GM23248 (cell line): ENCODE data around the gene SNX32. TPM values are rescaled to one million over a fixed set of nuclear protein-coding genes. Genes with fewer than 3 reads are reported as not detected.

ENCODE experiments used
- DNase-seq: peaks from one replicate; pipeline ENCODE4 v3.0.0-alpha.2; 2015
- H2AFZ ChIP-seq: fragments of 200-600 bp; sonication (generic); 2 replicates; pipeline ENCODE4 v1.6.1; 2016; ENCODE audit warnings: antibody characterized with exemption
- H3F3A ChIP-seq: fragments of 200-600 bp; sonication (generic); 2 replicates; pipeline ENCODE4 v1.6.1; 2016; ENCODE audit warnings: mild to moderate bottlenecking, antibody characterized with exemption, mixed run types; ENCODE audit not compliant: insufficient read depth
- H3K27ac ChIP-seq: fragments of 200-600 bp; sonication (generic); 2 replicates; pipeline ENCODE4 v1.5.1; 2016; ENCODE audit warnings: mild to moderate bottlenecking
- H3K27me3 ChIP-seq: fragments of 200-600 bp; sonication (generic); replicated peaks from 2 replicates; pipeline ENCODE4 v1.6.1; 2016; ENCODE audit warnings: mild to moderate bottlenecking; ENCODE audit not compliant: insufficient read depth
- H3K36me3 ChIP-seq: fragments of 200-600 bp; sonication (generic); 2 replicates; pipeline ENCODE4 v1.6.1; 2016; ENCODE audit warnings: low read depth, mild to moderate bottlenecking
- H3K4me1 ChIP-seq: fragments of 200-600 bp; sonication (generic); 2 replicates; pipeline ENCODE4 v1.6.1; 2016; ENCODE audit warnings: mild to moderate bottlenecking; ENCODE audit not compliant: insufficient read depth
- H3K4me2 ChIP-seq: fragments of 200-600 bp; sonication (generic); one replicate; pipeline ENCODE4 v1.6.1; 2016; ENCODE audit warnings: mild to moderate bottlenecking; ENCODE audit not compliant: unreplicated experiment
- H3K4me3 ChIP-seq: fragments of 200-600 bp; sonication (generic); 2 replicates; pipeline ENCODE4 v1.5.1; 2016; ENCODE audit warnings: mild to moderate bottlenecking
- H3K79me2 ChIP-seq: fragments of 200-600 bp; sonication (generic); 2 replicates; pipeline ENCODE4 v1.6.1; 2016; ENCODE audit warnings: mild to moderate bottlenecking; ENCODE audit not compliant: insufficient read depth
- H3K9ac ChIP-seq: fragments of 200-600 bp; sonication (generic); 2 replicates; pipeline ENCODE4 v1.6.1; 2016; ENCODE audit warnings: mild to moderate bottlenecking
- H3K9me2 ChIP-seq: fragments of 200-600 bp; sonication (generic); 2 replicates; pipeline ENCODE4 v1.6.1; 2016; ENCODE audit warnings: mixed run types, mild to moderate bottlenecking, moderate library complexity; ENCODE audit not compliant: insufficient read depth
- H3K9me3 ChIP-seq: fragments of 200-600 bp; sonication (generic); one replicate; pipeline ENCODE4 v1.6.1; 2017; ENCODE audit warnings: low read depth
- H4K20me1 ChIP-seq: fragments of 200-600 bp; sonication (generic); 2 replicates; pipeline ENCODE4 v1.6.0; 2016; ENCODE audit not compliant: insufficient read depth
- EZH2 ChIP-seq: fragments of 200-600 bp; sonication (generic); IDR thresholded peaks from 2 replicates; pipeline ENCODE4 v1.6.1; 2018; ENCODE audit warnings: antibody characterized with exemption, mild to moderate bottlenecking; ENCODE audit not compliant: insufficient read depth, poor library complexity, severe bottlenecking
- EZH2phosphoT487 ChIP-seq: fragments of 200-600 bp; sonication (generic); IDR thresholded peaks from 2 replicates; pipeline ENCODE4 v1.6.1; 2018; ENCODE audit warnings: antibody characterized with exemption, moderate library complexity, mild to moderate bottlenecking, low read depth; ENCODE audit not compliant: insufficient read depth
- WGBS, 2 experiments: methylation state at CpG; one replicate each; pipeline ENCODE4 v1.1.6; 2015 to 2017; ENCODE audit warnings: low lambda C conversion rate in 2 of 2, low coverage in 1 of 2; ENCODE audit errors: missing lambda C conversion rate in 2 of 2; 5-methylcytosine and 5-hydroxymethylcytosine counted together
- in situ Hi-C: fragments of 300-500 bp; cut with MboI; formaldehyde crosslinking; loops from 2 replicates; pipeline ENCODE4 v1.15.0; 2020
- polyA plus RNA-seq: library from polyadenylated mRNA; unstranded; fragments of >200 nt; fragmentation: Nextera tagmentation; extraction: Ambion mirVana; gene quantifications from 2 replicates; pipeline ENCODE4 v1.2.1, GENCODE V29; 2016
- total RNA-seq: library from RNA; depleted of rRNA; stranded (reverse); fragments of >200 nt; shearing (Covaris generic); gene quantifications from 2 replicates; pipeline ENCODE4 v1.2.3, GENCODE V29; 2014

Gene SNX32
- total and polyA plus RNA-seq, 2 experiments from 2014 or later = 0.51 TPM; not detected in 1

GRCh38 chr11:65850217-65851082, 16.7 kb downstream of the SNX32 start:
- Histone ChIP-seq H2AFZ (no peak overlapping the region), H3F3A (peaks cover 46% of the 10 kb centered on the region), H3K9me2 (no peaks in the 10 kb centered on the region), H3K27me3 (no peaks in the 10 kb centered on the region), H3K9ac (no peak overlapping the region), H3K4me2 (no peak overlapping the region), H3K36me3 (peaks cover 31% of the 10 kb centered on the region), H3K4me1 (no peaks in the 10 kb centered on the region), H3K27ac (no peak overlapping the region), H3K9me3 (no peaks in the 10 kb centered on the region), H4K20me1 (peaks cover 12% of the 10 kb centered on the region; the same call in 1 of the 2 replicates), H3K79me2 (peaks cover 27% of the 10 kb centered on the region), H3K4me3 (no peak overlapping the region)
- in situ Hi-C loops = no loop called here
- DNase-seq = no peak
- WGBS, 2 experiments = 61 to 66% methylated on average over 17 to 20 of the region's 20 CpGs
- TF ChIP-seq EZH2 (no peak), EZH2phosphoT487 (no peak)

GRCh38 chr11:65851083-65851579, 17.4 kb downstream of the SNX32 start:
- no peaks in the 10 kb centered on the region for H3K9me3 ChIP-seq
- whole genome bisulfite sequencing, 2 experiments = 82 to 86% methylated on average over 13 to 14 of the region's 14 CpGs
- no peak overlapping the region for H3K4me3 ChIP-seq
- peaks cover 34% of the 10 kb centered on the region for H3K79me2 ChIP-seq
- no peaks in the 10 kb centered on the region for H3K9me2 ChIP-seq
- no peaks in the 10 kb centered on the region for H3K27me3 ChIP-seq
- in situ Hi-C loops = no loop called here
- TF ChIP-seq EZH2phosphoT487 (no peak), EZH2 (no peak)
- no peak overlapping the region for H2AFZ ChIP-seq
- H3K36me3 ChIP-seq = peaks cover 37% of the 10 kb centered on the region
- H3K9ac ChIP-seq = no peak overlapping the region
- no peak overlapping the region for H3K4me2 ChIP-seq
- H3K4me1 ChIP-seq = peaks cover 3% of the 10 kb centered on the region; the same call in 1 of the 2 replicates
- peaks cover 51% of the 10 kb centered on the region for H3F3A ChIP-seq
- DNase-seq = no peak
- no peak overlapping the region for H3K27ac ChIP-seq
- H4K20me1 ChIP-seq = peaks cover 14% of the 10 kb centered on the region; the same call in 1 of the 2 replicates

- Histone ChIP-seq H3K27ac (no peak overlapping the region), H3K27me3 (no peaks in the 10 kb centered on the region), H3K36me3 (peaks cover 44% of the 10 kb centered on the region), H3F3A (peaks cover 59% of the 10 kb centered on the region), H3K9me3 (no peaks in the 10 kb centered on the region), H3K4me2 (no peak overlapping the region), H3K9ac (no peak overlapping the region), H3K4me1 (peaks cover 5% of the 10 kb centered on the region; the same call in 1 of the 2 replicates), H3K79me2 (peaks cover 42% of the 10 kb centered on the region), H2AFZ (no peak overlapping the region), H4K20me1 (peaks cover 23% of the 10 kb centered on the region; the same call in 1 of the 2 replicates), H3K9me2 (no peaks in the 10 kb centered on the region), H3K4me3 (no peak overlapping the region)
- in situ Hi-C loops = no loop called here
- TF ChIP-seq EZH2phosphoT487 (no peak), EZH2 (no peak)
- DNase-seq = no peak
- WGBS, 2 experiments = 81 to 91% methylated on average over 10 of the region's 10 CpGs
Observed at GRCh38 chr11:65851811-65852507, 18.2 kb downstream of the SNX32 start.

GRCh38 chr11:65852508-65853245, 18.9 kb downstream of the SNX32 start:
- in situ Hi-C loops = no loop called here
- 88 to 92% methylated on average over 21 to 33 of the region's 33 CpGs for WGBS, 2 experiments
- Histone ChIP-seq H3K4me2 (no peak overlapping the region), H3K9me2 (no peaks in the 10 kb centered on the region), H3F3A (peaks cover 60% of the 10 kb centered on the region), H4K20me1 (peaks cover 23% of the 10 kb centered on the region; the same call in 1 of the 2 replicates), H3K36me3 (peaks cover 44% of the 10 kb centered on the region), H3K79me2 (peaks cover 49% of the 10 kb centered on the region), H2AFZ (no peak overlapping the region), H3K27me3 (no peaks in the 10 kb centered on the region), H3K4me1 (peaks cover 5% of the 10 kb centered on the region; the same call in 1 of the 2 replicates), H3K9ac (no peak overlapping the region), H3K9me3 (no peaks in the 10 kb centered on the region), H3K27ac (no peak overlapping the region), H3K4me3 (no peak overlapping the region)
- no peak for DNase-seq
- TF ChIP-seq EZH2phosphoT487 = no peak
- no peak for TF ChIP-seq EZH2
